Psoas muscle (tissue), 8 donors: ENCODE measurements around the gene ZNF324. TPM values are rescaled to one million over a fixed set of nuclear protein-coding genes. Genes with fewer than 3 reads are reported as not detected.

Experiments used
- ATAC-seq, 4 donors: fragments of 200-7000 bp; cut with Tn5 transposase; one replicate each; pipeline ENCODE4 v1.9.1; 2020; ENCODE audit warnings: moderate library complexity in 3 of 4, mild to moderate bottlenecking in 2 of 4
- DNase-seq, 2 donors: peaks; one replicate each; pipeline ENCODE4 v3.0.0-alpha.2; 2020
- H3K27ac ChIP-seq: fragments of 200-600 bp; one replicate; pipeline ENCODE4 v1.8.0; 2022
- H3K27me3 ChIP-seq, 3 donors: fragments of 200-600 bp in 1 of 3; one replicate each; pipeline versions ENCODE4 v1.6.1 to v1.8.0; 2013 to 2022; ENCODE audit warnings: low read length in 2 of 3, mild to moderate bottlenecking in 2 of 3, moderate library complexity in 1 of 3; ENCODE audit not compliant: insufficient read depth in 3 of 3
- H3K36me3 ChIP-seq, 2 donors: fragments of 200-600 bp in 1 of 2; one replicate each; pipeline versions ENCODE4 v1.6.1 to v1.8.0; 2013 to 2022; ENCODE audit warnings: low read depth in 1 of 2, mild to moderate bottlenecking in 1 of 2, moderate library complexity in 1 of 2; ENCODE audit not compliant: insufficient read depth in 1 of 2
- H3K4me1 ChIP-seq: fragments of 200-600 bp; one replicate; pipeline ENCODE4 v1.8.0; 2022
- H3K4me3 ChIP-seq: fragments of 200-600 bp; one replicate; pipeline ENCODE4 v1.8.0; 2022; ENCODE audit warnings: mild to moderate bottlenecking
- H3K9me3 ChIP-seq: fragments of 200-600 bp; one replicate; pipeline ENCODE4 v1.8.0; 2022
- CTCF ChIP-seq: fragments of 200-600 bp; IDR thresholded peaks from one replicate; pipeline ENCODE4 v1.8.0; 2022; ENCODE audit warnings: antibody characterized with exemption
- WGBS, 3 donors: extraction: QIAGEN DNeasy Blood & Tissue Kit; methylation state at CpG; one replicate each; pipeline versions ENCODE4 v1.1.6 to v1.1.7; 2013; 5-methylcytosine and 5-hydroxymethylcytosine counted together
- intact Hi-C, 2 donors: fragments of 100-400 bp; cut with DNase I; formaldehyde crosslinking; loops; one replicate each; pipeline versions ENCODE4 v1.11.0 to v1.14.2; 2022
- polyA plus RNA-seq, 3 donors: library from polyadenylated mRNA; stranded (reverse); fragments of 200-250 nt; gene quantifications; one replicate each; pipeline ENCODE4 v1.2.3, GENCODE V29; 2013
- total RNA-seq, 4 donors: library from RNA; stranded (reverse); fragmentation: NEBNext Ultra II Directional in 2 of 4; extraction: Animal tissue kit (Norgen Biotek cat#: 25700) in 2 of 4; gene quantifications; one replicate each; pipeline versions ENCODE4 v1.2.1 to v1.2.4, GENCODE V29; 2021 to 2023
- donor health status: healthy with polysubstance abuse.
- donor health status: DM: no; HTN: no; CAD: no; lungs with moderate emphysema.
- donor health status: Bipolar disorder and iron deficiency.
- donor health status: healthy.
- donor health status: DM: yes; HTN: yes; CAD: no.
- donor health status: DM: no; HTN: no; CAD: no.
- donor health status: DM: no; HTN: no; CAD: no.
- donor health status: DM: yes; HTN: yes; CAD: no.

The ZNF324 gene
- total and polyA plus RNA-seq, 7 donors, result 2.1 to 7.2 (median 4.3) TPM

GRCh38 chr19:58492265-58492664 is 25.4 kb downstream of the ZNF324 start:
- Histone ChIP-seq H3K9me3 (no peaks in the 10 kb centered on the region), H3K4me3 (no peak overlapping the region), H3K27me3 (no peaks in the 10 kb centered on the region), H3K4me1 (no peaks in the 10 kb centered on the region), H3K27ac (no peak overlapping the region), H3K36me3 (no peaks in the 10 kb centered on the region)
- no peak for TF ChIP-seq CTCF
- intact Hi-C loops, result no loop called here
- 77 to 91% (median 86%) methylated on average over 14 of the region's 14 CpGs for WGBS, 3 donors
- ATAC-seq (no peak), DNase-seq (no peak)

- no peak for TF ChIP-seq CTCF
- H3K36me3 ChIP-seq, result no peaks in the 10 kb centered on the region
- no peaks in the 10 kb centered on the region for H3K9me3 ChIP-seq
- H3K27me3 ChIP-seq, result no peaks in the 10 kb centered on the region
- intact Hi-C loops, result no loop called here
- 79 to 83% (median 82%) methylated on average over 7 to 8 of the region's 8 CpGs for WGBS, 3 donors
- no peak for DNase-seq
- no peak overlapping the region for H3K4me3 ChIP-seq
- no peak for ATAC-seq
- peaks cover 19% of the 10 kb centered on the region for H3K4me1 ChIP-seq
- H3K27ac ChIP-seq, result no peak overlapping the region
Observed at GRCh38 chr19:58497634-58498170, 30.8 kb downstream of the ZNF324 start.

- Histone ChIP-seq H3K36me3 (no peaks in the 10 kb centered on the region), H3K27ac (peak overlapping the region; percentile 82), H3K4me3 (peak overlapping the region; percentile 68), H3K27me3 (no peaks in the 10 kb centered on the region), H3K4me1 (peaks cover 19% of the 10 kb centered on the region), H3K9me3 (no peaks in the 10 kb centered on the region)
- ATAC-seq (peak; percentile 3 to 16 (median 8)), DNase-seq (peak in 1 of 2 donors; percentile 70)
- TF ChIP-seq CTCF, result no peak
- intact Hi-C loops, result no loop called here
- 51 to 58% (median 54%) methylated on average over 22 of the region's 22 CpGs for WGBS, 3 donors
Observed at GRCh38 chr19:58498316-58499020, 31.6 kb downstream of the ZNF324 start.

GRCh38 chr19:58499021-58499927 is 32.4 kb downstream of the ZNF324 start:
- peak overlapping the region; percentile 68 for H3K4me3 ChIP-seq
- 2% methylated on average over 59 to 60 of the region's 60 CpGs for WGBS, 3 donors
- DNase-seq (peak; percentile 100), ATAC-seq (peak; percentile 97 to 99 (median 98))
- intact Hi-C loops, result no loop called here
- no peaks in the 10 kb centered on the region for H3K36me3 ChIP-seq
- TF ChIP-seq CTCF, result peak; percentile 16
- peak overlapping the region; percentile 82 for H3K27ac ChIP-seq
- H3K9me3 ChIP-seq, result no peaks in the 10 kb centered on the region
- H3K4me1 ChIP-seq, result peaks cover 19% of the 10 kb centered on the region
- H3K27me3 ChIP-seq, result no peaks in the 10 kb centered on the region
